Stimulated activated CD8-positive, alpha-beta memory T cell treated with anti-CD3 and anti-CD28 coated beads, Interleukin-4, amount 100 ng/mL, for 48 hours (primary cell): Measurements from ENCODE around the gene SLC16A6.
A peak's percentile ranks its signal among the peaks of the same experiment; 100 is the strongest.
"Not testable (repeated sequence)": the region's sequence is repeated elsewhere in the genome, so short reads cannot be mapped to it uniquely, and the experiment has no call there.

Experiments
- DNase-seq: peaks from one replicate; pipeline ENCODE4 v3.0.0-alpha.2; 2020

The SLC16A6 gene

GRCh38 chr17:68246271-68247028, 44.5 kb downstream of the SLC16A6 start:
- no peak for DNase-seq

DNA sequence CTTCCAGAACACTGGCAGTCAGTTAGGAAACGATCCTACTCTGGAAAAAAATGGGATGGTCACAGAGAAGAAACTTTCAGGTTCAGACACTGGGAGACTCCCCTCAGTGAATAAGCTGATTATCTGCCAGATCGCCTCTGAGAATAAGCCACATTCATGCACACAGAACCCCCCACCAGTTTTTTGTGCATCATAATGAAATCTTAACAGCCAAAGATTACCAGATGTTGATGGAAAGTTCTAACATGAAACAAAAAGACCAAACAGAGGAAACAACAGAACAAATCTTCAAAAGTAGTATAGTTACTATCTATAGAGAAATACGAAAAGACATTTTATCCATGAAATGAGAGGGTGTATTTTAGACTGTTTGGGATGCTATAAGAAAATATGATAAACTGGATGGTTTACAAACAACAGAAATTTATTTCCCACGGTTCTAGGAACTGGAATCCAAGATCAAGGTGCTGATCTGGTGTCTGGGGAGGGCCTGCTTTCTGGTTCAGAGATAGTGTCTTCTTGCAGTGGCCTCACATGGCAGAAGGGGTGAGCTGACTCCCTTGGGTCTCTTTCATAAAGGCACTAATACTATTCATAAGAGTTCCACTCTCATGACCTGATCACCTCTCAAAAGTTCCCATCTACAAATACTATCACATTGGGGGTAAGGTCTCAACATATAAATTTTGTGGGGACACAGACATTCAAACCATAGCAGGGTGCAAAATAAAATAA, 51.1 kb downstream of the SLC16A6 start:
- DNase-seq = no peak

DNA sequence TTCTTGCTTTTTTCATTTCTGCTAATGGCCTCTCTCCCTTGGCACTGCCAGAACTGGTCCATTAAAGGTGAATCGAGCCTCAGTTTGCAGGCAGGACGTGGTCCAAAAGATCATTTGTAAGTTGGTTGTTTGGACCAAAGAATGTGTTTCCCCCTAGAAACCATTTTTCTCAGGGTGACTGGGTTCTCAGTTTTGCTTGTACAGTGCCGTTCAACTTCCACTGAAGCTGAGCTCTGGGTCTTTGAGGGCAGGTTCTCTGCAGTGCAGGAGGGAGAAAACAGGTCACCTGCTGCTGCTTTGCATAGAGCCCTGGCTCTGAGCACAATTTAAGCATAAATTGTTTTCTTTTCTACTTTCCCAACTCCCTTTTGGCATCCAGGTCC, 52.1 kb downstream of the SLC16A6 start:
- DNase-seq = peak; percentile 56

DNA sequence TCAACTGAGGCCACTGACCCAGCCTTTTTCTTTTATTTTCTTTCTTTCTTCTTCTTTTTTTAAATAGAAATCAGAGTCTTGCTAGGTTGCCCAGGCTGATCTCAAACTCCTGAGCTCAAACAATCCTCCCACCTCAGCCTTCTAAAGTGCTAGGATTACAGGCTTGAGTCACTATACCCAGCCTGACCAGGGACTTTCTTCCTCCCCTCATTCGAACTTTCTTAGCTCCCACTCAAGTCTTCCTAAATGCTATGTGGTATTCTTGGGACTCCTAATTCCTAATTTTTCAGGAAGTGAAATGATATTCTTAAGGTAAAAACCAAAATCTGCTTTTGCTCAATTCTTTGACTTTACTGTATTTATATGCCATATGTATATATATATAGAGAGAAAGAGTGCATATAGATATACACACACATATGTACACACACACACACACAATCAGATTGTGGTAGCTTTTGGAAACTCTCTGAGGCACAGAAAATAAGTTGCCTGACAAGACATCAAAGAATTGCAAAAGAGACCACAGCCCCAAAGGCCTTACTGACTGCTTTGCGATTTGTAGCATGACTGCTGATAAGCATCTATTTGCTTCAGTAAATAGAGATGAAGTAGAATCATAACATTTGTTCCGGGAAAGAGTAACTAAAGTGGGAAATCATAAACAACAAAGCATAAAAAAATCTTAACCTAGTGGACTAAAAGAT, 52.6 kb downstream of the SLC16A6 start:
- no peak for DNase-seq

GRCh38 chr17:68237369-68238163, 53.4 kb downstream of the SLC16A6 start:
- DNase-seq = peak; percentile 58

- DNase-seq = not testable (repeated sequence)
These were observed 55.6 kb downstream of the SLC16A6 start for GRCh38 chr17:68235336-68235791.

GRCh38 chr17:68234726-68235335, 56.1 kb downstream of the SLC16A6 start:
- not testable (repeated sequence) for DNase-seq

DNA sequence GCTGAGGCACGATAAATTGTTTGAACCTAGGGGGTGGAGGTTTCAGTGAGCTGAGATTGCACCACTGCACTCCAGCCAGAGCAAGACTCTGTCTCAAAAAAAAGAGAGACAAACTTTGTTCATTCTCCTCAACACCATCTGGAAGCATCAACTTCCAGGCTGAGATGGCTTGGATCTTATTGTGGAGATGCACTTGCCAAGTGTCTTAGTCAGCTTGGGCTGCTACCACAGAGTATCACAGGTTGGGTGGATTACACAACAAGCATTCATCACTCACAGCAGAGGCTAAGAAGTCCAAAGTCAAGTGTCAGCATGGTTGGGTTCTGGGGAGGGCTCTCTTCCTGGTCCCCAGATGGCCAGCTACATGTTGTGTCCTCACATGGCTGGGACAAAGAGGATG, 58.2 kb downstream of the SLC16A6 start:
- not testable (repeated sequence) for DNase-seq

- DNase-seq = no peak
These were observed 59.4 kb downstream of the SLC16A6 start for GRCh38 chr17:68231541-68231940.

DNA sequence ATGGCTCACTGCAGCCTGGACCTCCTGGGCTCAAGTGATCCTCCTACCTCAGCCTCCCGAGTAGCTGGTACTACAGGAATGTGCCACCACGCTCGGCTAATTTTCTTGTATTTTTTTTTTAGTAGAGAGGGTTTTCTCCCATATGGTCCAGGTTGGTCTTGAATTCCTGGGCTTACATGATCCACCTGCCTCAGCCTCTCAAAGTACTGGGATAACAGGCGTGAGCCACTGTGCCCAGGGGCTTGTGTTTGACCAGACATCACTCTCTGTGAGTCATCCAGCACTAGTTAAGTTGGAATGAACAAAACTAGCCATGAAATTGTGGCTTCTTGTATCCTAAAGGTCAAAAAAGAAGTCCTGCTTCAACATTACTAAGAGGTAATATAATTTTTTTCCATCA, 59.8 kb downstream of the SLC16A6 start:
- not testable (repeated sequence) for DNase-seq

DNA sequence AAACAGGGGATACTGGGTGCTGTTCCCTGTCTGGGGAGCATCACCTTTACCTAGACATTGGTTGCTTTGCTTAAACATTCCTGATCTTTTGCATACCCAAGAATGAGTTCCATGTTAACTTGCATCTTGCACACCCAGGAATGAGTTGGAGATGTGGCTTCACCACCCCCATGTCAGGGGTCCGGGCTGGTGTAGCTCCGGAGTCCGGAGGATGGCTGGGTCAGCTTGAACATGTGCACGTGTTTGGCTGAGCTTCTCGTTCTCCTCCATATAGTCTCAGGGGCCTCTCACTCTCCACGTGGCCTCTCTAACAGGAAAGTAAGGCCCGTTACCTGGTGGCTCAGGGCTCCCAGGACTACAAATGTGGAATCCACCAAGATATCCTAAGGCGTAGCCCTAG, 61.3 kb downstream of the SLC16A6 start:
- no peak for DNase-seq

- no peak for DNase-seq
These were observed 61.9 kb downstream of the SLC16A6 start for GRCh38 chr17:68228817-68229570.

- DNase-seq = peak; percentile 62
These were observed 62.8 kb downstream of the SLC16A6 start for GRCh38 chr17:68228039-68228680.

- not testable (repeated sequence) for DNase-seq
These were observed 65.9 kb downstream of the SLC16A6 start for GRCh38 chr17:68225055-68225454.

DNA sequence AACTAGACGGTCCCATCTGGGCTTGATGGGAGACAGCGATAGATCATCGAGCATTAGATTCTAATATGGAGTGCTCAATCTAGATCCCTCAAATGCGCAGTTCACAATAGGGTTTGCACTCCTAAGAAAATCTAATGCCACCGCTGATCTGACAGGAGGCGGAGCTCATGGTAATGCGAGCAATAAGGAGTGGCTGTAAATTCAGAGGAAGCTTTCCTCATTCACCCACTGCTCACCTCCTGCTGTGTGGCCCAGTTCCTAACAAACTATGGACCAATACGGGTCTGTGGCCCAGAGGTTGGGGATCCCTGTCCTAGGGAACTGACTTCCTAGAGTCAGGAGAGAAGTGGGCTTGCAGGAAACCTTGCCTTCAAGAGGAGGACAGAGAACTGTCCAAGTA, 68.3 kb downstream of the SLC16A6 start:
- no peak for DNase-seq

DNA sequence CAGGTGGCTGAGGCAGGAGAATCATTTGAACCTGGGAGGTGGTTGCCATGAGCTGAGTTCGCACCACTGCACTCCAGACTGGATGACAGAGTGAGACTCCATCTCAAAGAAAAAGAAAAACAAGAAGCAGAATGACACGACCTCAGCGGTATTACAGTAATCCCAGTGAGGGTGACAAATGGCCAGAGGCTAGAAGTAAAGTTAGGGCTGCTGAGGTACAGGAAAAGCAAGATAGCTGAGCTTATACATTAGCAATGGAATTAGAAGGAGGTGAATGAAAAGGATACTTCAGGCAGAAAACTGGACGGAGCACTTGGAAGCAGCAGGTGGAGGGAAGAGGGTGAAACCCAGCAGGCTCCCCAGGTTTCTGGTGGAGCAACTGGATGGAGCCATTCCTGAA, 69.1 kb downstream of the SLC16A6 start:
- no peak for DNase-seq

- DNase-seq = not testable (repeated sequence)
These were observed 70.1 kb downstream of the SLC16A6 start for GRCh38 chr17:68220786-68221185.

GRCh38 chr17:68220186-68220585, 70.7 kb downstream of the SLC16A6 start:
- not testable (repeated sequence) for DNase-seq

DNA sequence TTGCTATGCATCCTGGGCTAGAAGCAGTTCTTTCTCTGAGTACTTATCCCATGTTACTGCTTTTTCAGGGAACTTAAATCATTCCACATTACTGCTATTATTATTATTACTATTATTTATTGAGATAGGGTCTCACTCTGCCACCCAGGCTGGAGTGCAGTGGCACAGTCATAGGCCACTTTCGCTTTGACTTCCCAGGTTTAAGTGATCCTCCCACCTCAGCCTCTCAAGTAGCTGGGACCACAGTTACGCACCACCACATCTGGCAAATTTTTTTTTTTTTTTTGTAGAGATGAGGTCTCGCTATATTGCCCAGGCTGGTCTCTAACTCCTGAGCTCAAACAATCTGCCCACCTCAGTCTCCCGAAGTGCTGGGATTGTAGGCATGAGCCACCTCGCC, 71.5 kb downstream of the SLC16A6 start:
- not testable (repeated sequence) for DNase-seq
